ENCODE data around the gene ZNF436. TPM values are rescaled to one million over a fixed set of nuclear protein-coding genes. Genes with fewer than 3 reads are reported as not detected.

The ZNF436 gene
- total and polyA plus RNA-seq, 7 donors: 4.2 to 41.3 (median 14.5) TPM

- no peak for TF ChIP-seq CTCF (IDR thresholded peaks at IDR 0.05)
- TF ChIP-seq POLR2A (IDR thresholded peaks at IDR 0.05): no peak
- TF ChIP-seq POLR2AphosphoS5 (IDR thresholded peaks at IDR 0.05): peak in 3 of 4 donors; percentile 31 to 72 (median 51)
- peak in 2 of 4 donors; percentile 25 to 53 for TF ChIP-seq EP300 (IDR thresholded peaks at IDR 0.05)
- Histone ChIP-seq H3K27me3 (no peaks in the 10 kb centered on the region), H3K36me3 (peaks cover 0 to 12% (median 4%) of the 10 kb centered on the region in 4 donors), H3K4me1 (peaks cover 0 to 33% (median 27%) of the 10 kb centered on the region in 4 donors), H3K9me3 (no peaks in the 10 kb centered on the region), H3K27ac (peak overlapping the region; percentile 73 to 87 (median 77)), H3K4me3 (peak overlapping the region in 1 of 4 donors; percentile 0)
- WGBS, 2 donors: 65 to 74% methylated on average over 7 of the region's 7 CpGs
- intact Hi-C loops (cut with DNase I): no loop called here
- DNase-seq: peak; percentile 97
Observed at GRCh38 chr1:23394684-23395083, 25.0 kb upstream of the ZNF436 start.

- DNase-seq: no peak
- peak in 3 of 4 donors; percentile 33 to 52 (median 48) for TF ChIP-seq POLR2AphosphoS5 (IDR thresholded peaks at IDR 0.05)
- no peak for TF ChIP-seq CTCF (IDR thresholded peaks at IDR 0.05)
- WGBS, 2 donors: 72 to 85% methylated on average over 4 of the region's 4 CpGs
Observed at GRCh38 chr1:23394181-23394580, 24.5 kb upstream of the ZNF436 start.

GRCh38 chr1:23393706-23394105, 24.1 kb upstream of the ZNF436 start:
- H3K27me3 ChIP-seq: no peaks in the 10 kb centered on the region
- peak; percentile 89 for DNase-seq
- H3K36me3 ChIP-seq: peaks cover 0 to 12% (median 4%) of the 10 kb centered on the region in 4 donors
- 90 to 92% methylated on average over 15 of the region's 15 CpGs for WGBS, 2 donors
- no peak overlapping the region for H3K4me3 ChIP-seq
- TF ChIP-seq CTCF (IDR thresholded peaks at IDR 0.05) (no peak), POLR2A (IDR thresholded peaks at IDR 0.05) (no peak), EP300 (IDR thresholded peaks at IDR 0.05) (no peak), POLR2AphosphoS5 (IDR thresholded peaks at IDR 0.05) (peak in 2 of 4 donors; percentile 17 to 40)
- peaks cover 0 to 33% (median 27%) of the 10 kb centered on the region in 4 donors for H3K4me1 ChIP-seq
- H3K9me3 ChIP-seq: no peaks in the 10 kb centered on the region
- intact Hi-C loops (cut with DNase I): no loop called here
- peak overlapping the region; percentile 73 to 87 (median 77) for H3K27ac ChIP-seq

More at GRCh38 chr1:23394181-23394580, 24.5 kb upstream of the ZNF436 start:
- H3K36me3 ChIP-seq: peaks cover 0 to 12% (median 4%) of the 10 kb centered on the region in 4 donors
- peaks cover 0 to 33% (median 27%) of the 10 kb centered on the region in 4 donors for H3K4me1 ChIP-seq
- H3K27ac ChIP-seq: peak overlapping the region; percentile 73 to 87 (median 77)
- no peaks in the 10 kb centered on the region for H3K9me3 ChIP-seq
- no peaks in the 10 kb centered on the region for H3K27me3 ChIP-seq
- intact Hi-C loops (cut with DNase I): no loop called here
- H3K4me3 ChIP-seq: no peak overlapping the region

GRCh38 chr1:23392125-23392855, 22.7 kb upstream of the ZNF436 start:
- DNase-seq: no peak
- TF ChIP-seq EP300 (IDR thresholded peaks at IDR 0.05) (no peak), CTCF (IDR thresholded peaks at IDR 0.05) (no peak), POLR2AphosphoS5 (IDR thresholded peaks at IDR 0.05) (no peak), POLR2A (IDR thresholded peaks at IDR 0.05) (no peak)
- intact Hi-C loops (cut with DNase I): no loop called here
- Histone ChIP-seq H3K4me1 (peaks cover 0 to 33% (median 27%) of the 10 kb centered on the region in 4 donors), H3K27me3 (no peaks in the 10 kb centered on the region), H3K4me3 (no peak overlapping the region), H3K27ac (peak overlapping the region in 1 of 4 donors; percentile 87), H3K9me3 (no peaks in the 10 kb centered on the region), H3K36me3 (peaks cover 0 to 5% (median 1%) of the 10 kb centered on the region in 4 donors)
- 84 to 87% methylated on average over 2 of the region's 2 CpGs for WGBS, 2 donors

Data from sigmoid colon (tissue), 7 donors.